HG03460 (cell line): Measurements from ENCODE around the gene AIFM3.

Experiments used
- ATAC-seq: cut with Tn5 transposase; IDR thresholded peaks from one replicate; pipeline ENCODE4 v1.9.1; 2021; ENCODE audit not compliant: unreplicated experiment

AIFM3 gene

DNA sequence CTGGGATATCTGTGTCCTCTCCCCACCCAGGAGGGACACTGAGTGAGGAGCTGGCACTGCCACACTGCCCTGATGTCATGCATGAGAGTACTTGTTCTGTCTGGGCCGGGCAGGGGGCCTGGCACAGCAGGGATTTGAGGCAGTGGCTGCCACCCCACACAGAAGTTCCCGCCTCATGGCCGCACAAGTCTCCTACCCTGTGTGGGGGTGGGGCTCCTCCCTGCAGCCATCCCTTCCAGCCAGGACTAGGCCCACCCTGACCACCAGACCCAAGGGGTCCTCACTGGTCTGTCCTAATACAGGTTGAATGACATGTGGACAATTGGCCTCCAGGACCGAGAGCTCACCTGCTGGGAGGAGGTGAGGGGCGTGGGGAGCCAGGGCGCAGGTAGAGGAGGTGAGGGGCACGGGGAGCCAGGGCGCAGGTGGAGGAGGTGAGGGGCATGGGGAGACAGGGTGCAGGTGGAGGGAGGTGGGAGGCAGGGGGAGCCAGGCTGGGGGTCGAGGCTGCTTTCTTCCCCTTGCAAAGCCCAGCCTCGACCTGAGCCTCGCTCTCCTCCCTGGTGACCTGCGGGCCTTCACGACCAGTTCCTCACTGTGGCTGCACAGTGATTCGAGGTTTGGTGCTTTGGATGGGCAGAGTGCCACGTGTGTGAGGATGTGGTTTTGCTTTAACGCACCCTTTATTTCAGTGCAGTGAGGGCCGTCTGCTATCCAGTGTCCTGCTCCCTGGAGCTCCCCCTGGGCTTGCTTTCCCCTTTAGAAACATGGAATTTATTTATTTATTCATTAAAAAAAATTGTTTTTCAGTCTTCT is 22.5 kb downstream of the AIFM3 start:
- no peak for ATAC-seq

DNA sequence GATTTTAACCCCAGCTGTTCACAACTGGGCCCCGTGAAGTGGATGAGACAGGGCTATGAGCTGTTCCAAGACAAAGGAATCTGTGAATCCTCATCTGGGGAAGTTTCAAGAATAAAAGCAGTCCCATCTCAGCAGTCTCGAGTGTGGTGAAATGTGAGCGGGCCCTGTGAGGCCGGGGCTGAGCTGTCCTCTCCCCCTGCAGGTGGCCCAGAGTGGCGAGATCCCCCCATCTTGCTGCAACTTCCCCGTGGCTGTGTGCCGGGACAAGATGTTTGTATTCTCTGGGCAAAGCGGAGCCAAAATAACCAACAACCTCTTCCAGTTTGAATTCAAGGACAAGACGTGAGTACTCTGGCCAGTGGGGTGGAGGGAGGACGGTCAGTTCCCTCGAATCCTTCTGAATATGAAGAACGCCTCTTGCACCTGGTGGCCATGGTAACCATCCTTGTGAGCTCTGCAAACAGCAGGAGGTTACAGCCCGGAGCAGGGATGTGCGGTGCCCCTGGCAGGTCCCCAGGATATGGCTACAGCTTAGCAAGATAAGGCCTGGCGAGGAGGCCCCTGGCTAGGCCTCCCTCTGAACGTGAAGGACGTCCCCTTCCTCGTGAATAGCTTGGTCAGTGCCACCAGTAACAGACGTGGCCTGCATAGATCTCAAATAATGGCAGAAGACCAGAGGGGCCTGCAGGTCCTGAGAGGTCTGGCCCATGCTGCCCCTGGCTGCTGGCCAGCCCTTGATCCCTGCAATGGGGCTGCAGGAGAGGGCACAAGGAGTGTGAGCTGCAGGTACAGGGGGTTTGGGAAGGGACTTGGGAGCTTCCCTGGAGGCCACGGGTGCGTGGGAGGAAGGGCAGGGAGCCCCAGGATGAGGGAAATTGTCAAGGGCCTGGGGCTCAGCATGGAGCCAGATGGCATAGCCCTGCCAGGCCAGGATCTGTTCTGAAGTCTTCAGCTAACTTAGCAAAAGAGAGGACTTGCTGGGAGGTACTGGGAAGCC is 23.4 kb downstream of the AIFM3 start:
- no peak for ATAC-seq

DNA sequence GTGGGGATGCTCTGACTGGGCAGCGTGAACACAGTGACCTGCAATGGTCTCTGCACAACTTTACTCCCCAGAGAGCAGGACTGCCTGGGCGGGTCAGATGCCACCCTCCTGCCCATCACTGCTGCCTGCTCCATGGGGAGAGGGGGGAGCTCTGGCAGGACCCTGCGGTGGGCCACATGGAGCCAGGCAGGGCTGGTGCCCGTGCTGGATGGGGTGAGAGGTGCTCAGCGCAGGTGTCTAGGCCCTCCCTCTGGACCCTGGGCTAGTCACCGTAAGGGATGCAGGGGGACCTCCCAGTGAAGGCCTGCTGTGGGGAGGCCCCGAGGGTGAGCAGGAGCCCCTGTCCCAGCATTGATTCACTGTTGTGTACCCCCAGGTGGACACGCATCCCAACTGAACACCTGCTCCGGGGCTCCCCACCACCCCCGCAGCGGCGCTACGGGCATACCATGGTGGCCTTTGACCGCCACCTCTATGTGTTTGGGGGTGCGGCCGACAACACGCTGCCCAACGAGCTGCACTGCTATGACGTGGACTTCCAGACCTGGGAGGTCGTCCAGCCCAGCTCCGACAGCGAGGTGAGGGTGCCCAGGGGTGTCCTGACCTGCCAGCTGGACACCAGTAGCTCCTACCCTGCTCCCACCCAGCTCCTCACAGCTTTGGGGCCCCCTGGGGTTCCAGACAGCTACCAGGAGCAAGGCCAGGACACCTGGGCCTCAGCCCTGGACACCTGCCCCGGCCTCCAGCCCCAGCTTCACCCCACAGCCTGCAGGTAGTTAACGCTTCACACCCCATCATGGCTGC is 24.4 kb downstream of the AIFM3 start:
- no peak for ATAC-seq

DNA sequence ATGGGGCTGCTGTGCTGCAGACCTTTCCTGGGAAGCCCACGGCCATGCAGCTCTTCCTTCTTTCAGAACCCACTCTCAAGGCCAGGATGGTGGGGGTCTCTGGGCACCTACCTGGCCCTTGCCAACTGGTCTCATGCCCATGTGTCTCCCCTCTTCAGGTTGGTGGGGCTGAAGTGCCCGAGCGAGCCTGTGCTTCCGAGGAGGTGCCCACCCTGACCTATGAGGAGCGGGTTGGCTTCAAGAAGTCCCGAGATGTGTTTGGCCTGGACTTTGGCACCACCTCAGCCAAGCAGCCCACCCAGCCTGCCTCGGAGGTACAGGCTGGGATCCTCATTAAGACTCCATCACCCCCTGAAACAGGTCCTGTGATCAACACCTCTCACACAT is 25.0 kb downstream of the AIFM3 start:
- no peak for ATAC-seq

DNA sequence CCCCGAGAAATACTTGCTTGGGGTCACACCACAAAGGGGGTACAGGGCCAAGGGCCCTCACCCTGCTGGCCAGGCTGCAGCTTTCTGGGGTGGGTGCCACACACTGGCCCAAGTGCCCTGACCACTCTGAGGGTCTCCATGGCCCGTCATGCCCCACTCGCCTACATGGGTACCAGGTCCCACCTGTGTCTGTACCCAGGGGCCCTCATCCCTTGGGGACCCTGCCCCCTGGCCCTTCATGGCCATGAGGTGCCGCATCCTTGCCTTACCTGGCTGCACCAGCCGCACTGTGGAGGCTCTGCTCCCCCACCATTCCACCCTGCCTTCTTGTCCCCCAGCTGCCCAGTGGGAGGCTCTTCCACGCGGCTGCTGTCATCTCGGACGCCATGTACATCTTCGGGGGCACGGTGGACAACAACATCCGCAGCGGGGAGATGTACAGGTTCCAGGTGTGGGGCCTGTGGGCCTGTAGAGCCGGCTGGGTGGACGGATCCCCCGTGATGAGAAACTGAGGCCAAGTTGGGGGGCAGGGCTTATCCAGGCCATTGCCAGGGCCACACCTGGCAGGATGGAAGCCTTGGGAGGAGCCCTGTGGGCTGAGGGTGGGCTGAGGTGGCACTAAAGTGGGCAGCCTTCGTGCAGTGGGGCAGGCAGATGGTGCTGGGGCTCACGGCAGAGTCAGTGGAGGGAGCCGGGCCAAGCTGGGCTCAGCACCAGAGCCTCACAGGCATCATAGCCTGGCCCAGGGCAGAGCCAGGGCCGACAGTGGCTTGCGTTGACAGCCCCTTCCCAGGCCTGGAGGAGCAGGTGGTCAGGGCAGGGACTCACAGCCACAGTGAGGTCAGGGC is 25.6 kb downstream of the AIFM3 start:
- ATAC-seq, result no peak

DNA sequence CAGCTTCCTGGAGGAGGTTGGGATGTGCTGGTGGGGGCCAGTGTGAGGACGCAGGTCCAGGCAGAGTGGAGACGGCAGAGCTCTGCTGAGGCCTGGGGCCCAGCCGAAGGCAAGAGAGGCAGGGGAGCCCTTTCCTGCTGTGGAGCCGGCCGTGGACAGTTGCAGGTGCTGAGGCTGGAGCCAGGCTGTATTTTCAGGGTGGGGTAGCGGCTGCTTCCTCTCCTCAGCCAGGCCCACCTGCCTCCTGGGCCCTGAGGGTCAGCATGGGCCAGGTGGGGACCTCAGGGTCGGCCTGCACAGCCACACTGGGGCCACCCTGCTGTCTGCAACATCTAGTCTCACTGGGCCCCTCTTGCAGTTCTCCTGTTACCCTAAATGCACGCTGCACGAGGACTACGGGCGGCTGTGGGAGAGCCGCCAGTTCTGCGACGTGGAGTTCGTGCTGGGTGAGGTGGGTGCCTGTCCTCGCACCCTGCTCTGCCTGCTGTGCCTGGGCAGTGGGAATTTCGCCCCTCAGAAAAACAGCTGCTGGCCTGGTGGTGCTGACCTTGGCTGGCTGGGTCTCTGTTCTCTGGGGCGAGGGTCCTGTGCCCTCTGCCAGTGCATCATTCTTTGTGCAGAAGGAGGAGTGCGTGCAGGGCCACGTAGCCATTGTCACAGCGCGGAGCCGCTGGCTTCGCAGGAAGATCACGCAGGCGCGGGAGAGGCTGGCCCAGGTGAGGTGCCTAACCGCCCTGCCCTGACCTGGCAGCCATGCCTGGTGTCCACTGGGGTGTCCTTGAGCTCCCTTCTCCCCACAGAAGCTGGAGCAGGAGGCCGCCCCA is 26.5 kb downstream of the AIFM3 start:
- no peak for ATAC-seq

DNA sequence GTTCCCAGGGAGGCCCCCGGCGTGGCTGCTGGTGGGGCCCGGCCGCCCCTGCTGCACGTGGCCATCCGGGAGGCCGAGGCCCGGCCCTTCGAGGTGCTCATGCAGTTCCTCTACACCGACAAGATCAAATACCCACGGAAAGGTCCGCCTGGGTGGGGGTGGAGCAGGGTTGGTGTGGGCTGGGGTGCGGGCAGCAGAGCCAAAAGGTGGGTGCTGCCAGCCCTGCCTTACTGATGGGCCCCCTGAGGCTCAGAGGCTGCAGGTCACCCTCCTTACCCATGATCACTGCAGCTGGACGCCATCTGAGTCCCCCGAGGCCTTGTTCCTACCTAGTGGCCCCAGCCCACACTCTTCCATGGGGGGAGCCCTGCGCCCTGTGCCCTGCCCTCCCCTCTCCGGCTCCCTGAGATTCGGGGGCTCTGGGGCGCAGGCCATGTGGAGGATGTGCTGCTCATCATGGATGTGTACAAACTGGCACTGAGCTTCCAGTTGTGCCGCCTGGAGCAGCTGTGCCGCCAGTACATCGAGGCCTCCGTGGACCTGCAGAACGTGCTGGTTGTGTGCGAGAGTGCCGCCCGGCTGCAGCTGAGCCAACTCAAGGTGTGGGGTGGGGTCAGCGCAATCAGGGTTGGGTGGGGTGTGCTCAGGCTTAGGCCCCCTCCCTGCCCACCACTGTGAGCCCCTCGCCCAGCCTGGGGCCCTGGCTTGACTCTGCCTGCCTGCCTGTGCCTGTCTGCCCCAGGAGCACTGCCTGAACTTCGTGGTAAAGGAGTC is 27.3 kb downstream of the AIFM3 start:
- ATAC-seq, result no peak

DNA sequence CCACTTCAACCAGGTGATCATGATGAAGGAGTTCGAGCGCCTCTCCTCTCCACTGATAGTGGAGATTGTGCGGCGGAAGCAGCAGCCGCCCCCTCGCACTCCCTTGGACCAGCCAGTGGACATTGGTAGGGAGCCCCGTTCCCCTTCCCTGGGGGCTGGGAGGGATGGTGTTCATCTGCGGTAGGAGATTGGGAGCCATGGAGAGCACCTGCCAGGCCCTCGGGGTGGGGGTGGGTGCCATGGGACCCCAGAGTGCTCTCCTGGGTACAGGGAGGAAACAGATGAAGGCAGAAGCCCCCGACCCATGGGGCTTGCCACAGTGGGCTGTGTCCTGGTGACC is 27.8 kb downstream of the AIFM3 start:
- ATAC-seq, result no peak

DNA sequence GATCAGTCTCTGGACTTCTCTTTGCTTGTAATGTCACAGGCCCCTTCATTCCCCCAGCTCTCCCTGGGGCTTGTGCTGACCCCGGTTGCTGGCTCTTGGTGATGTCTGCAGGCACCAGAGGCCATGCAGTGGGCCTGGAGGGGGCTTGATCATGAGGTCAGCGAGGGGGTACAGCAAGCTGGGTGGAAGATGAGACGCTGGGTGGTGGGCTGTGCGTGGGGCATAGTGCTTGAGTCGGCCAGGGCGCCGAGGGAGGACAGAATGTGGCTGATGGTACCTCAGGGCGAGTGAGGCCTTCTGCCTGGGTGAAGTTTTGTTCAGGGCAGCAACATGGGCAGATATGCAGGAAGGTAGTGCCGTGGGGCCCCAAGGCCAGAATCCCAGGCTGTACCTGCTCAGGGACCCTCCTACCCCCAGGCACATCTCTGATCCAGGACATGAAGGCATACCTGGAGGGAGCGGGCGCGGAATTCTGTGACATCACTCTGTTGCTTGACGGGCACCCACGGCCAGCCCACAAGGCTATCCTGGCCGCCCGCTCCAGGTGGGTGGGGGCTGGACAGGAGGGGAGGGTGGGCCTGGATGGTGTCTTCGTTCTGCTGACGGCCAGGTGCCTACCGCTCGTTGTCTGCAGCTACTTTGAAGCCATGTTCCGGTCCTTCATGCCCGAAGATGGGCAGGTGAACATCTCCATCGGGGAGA is 28.4 kb downstream of the AIFM3 start:
- no peak for ATAC-seq

DNA sequence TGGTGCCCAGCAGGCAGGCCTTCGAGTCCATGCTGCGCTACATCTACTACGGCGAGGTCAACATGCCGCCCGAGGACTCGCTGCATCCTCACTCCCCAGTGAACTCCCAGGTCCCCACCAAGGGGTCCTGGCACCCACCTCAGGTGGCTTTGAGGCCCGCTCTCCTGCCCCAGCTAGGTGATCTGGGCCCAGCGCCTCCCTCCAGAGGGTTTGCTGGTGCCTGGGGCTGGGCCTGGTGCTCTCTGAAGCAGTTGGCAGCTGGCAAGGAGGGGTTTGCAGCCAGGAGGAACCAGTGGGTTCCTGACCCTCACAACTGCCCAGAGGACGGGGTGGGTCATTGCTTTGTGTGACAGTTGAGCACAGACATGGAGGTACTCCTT is 29.0 kb downstream of the AIFM3 start:
- ATAC-seq, result no peak

DNA sequence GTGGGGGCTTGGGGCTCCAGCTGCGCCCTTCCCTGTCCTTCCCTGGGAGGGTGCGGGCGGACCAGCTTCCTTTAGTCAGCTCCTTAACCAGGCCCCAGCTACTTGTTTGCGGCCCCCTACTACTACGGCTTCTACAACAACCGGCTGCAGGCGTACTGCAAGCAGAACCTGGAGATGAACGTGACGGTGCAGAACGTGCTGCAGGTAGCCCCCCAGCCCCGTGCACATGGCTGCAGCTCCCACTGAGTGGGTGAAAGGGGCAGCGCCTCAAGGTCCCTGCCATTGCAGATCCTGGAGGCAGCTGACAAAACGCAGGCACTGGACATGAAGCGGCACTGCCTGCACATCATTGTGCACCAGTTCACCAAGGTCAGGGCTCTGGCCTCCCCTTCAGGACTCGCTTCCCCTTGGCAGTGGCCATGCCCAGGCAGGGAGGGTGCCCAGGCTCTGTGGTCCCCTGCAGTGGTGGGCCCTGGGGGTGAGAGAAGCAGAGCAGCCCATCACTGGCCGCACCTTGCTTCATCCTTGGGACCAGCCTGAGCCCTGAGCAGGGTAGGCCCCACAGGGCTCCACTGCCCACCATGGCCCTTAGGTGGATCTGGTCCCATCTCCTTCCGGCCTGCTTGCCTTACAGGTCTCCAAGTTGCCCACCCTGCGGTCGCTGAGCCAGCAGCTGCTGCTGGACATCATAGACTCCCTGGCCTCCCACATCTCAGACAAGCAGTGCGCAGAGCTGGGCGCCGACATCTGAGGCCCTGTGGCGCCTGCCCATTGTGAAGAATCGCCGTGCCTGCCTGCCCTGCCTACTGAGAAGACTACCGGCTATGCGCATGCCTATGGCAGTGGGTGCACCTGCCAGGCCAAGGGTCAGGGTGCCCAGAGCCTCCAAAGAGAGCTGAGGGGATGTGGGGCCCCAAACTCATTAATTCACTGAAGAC is 29.8 kb downstream of the AIFM3 start:
- ATAC-seq, result no peak

DNA sequence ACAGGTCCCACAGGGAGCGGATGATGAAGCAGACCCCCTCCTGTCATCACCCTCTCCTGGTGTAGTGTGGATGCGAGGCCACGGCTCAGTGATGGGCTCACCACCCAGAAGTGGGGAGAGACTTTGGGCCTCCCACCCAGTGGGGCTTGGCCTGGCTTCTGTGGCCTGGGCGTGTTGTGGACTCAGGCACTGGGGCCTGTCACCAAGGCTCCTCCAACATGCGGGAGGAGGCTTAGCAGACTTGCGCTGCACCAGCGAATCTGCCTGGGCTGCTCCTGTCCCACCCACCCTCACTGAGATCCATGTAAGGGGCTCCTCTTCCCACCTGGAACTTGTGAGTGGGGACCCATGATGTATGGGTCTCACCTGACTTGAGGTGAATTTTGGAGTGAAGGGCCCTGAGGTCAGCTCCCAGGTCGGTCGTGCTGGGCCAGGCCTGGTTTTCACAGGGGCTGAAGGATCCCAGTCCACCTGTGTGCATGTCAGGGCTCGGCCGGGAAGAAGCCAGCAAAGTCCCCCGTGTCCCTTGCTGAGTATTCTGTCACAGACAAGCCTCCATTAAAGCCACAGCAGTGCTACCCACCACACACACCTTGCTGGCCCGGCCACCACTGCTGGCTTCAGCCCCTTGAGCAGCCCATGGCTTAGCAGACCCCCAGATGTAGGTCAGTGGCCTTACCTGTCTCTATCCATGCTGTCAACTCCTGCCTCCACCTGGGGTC is 30.6 kb downstream of the AIFM3 start:
- ATAC-seq, result no peak

DNA sequence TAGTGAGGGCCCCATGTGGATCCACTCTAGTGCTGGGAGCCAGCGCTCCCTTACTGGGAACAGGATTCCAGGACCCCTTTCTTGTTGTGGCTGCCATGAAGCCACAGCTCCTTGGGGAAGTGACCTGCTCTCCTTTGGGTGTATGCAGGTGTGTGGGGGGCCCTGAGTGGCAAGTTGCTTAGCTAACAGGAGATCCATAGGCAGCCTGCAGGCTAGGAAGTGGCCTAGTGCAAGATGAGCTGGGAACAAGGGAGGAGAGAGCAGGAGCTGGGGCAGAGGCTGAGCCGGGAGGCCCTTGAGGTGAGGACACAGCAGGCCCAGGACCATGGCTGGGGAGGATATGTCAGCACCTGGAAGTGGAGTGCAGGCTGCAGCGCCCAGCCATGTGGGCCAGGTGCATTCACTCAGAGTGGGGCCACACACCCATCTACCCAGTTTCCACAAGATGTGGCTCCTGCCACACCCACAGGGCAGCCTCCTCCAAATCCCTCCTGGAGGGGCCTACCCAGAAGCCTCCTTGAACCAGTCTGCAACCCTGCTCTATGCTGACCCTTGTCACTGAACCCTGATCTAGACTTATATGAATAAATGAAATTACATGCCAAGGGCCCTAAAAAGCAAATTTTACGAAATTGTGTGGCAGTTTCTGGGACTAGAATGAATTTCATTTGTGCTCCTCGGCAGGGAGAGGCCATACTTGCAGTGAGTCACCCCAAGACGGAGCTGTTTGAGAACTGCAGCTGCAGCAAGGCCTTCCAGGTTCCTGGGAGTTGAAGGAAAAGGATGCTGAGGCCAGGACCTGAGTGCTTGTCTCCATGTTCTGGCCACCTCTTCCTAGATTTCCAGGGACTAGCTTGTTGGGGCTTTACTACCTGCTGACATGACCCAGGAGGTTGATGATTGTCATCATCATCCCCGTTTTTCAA is 31.6 kb downstream of the AIFM3 start:
- no peak for ATAC-seq

DNA sequence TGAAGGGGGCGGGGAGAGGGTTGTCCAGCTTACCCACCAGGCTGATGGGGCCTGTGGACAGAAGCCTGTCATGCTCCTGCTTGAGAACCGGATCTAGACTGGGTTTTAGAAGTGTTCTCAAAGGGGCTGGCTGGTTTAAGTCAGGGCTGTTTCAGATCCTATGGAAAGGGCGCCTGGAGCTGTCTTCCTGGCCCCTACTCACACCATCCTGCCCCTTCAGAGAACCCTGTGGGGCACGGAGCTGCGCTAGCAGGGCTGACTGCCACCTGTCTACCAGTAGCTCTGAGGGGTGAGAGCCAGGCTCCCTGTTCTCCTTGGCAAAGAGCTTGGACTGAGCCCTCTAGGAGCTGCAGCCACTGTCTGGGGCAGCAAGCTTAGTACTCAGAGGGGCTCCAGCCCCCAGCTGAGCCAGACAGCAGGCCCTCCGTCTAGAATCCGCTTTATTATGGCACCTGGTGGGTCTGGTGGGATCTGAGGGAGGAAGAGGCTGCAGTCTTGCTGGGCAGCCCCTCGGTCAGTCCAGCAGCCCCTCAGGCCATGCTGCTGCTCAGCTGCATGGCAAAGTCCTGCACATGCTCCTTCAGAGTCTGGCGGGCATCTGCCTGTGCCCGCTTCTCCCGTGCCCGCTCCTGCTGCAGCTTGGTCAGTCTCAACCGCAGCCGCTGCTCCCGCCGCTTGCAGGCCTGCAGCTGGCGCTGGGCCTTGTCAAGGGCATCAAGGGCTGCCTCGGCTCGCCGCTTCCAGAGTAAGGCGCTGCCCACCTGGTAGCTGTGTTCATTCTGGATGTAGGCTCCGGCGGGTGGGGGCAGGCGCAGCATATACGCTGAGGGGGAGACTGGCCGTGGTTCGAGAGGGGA is 32.5 kb downstream of the AIFM3 start:
- no peak for ATAC-seq
